Endothelial cell of umbilical vein (primary cell): ENCODE data around the gene POFUT2. TPM values are rescaled to one million over a fixed set of nuclear protein-coding genes. Genes with fewer than 3 reads are reported as not detected.

ENCODE experiments used
- BruUV-seq: library from RNA; stranded (reverse); fragments of 400-500 nt; replicated peaks from 2 replicates; lab custom pipeline; 2021; lab: Mats Ljungman, UMichigan
- CTCF ChIA-PET: fragments of 300-600, 350-600 bp; sonication (Branson Sonifier 250); formaldehyde crosslinking; loops from one replicate; lab custom pipeline; 2021; ENCODE audit warnings: antibody characterized with exemption, inconsistent platforms; lab: Charles Lee
- POLR2A ChIA-PET: fragments of 300-600, 350-600 bp; sonication (Branson Sonifier 250); formaldehyde crosslinking; loops from one replicate; lab custom pipeline; 2021; ENCODE audit warnings: antibody characterized with exemption, inconsistent platforms; lab: Charles Lee
- DNase-seq: peaks from one replicate; pipeline ENCODE4 v3.0.0-alpha.2; 2011; ENCODE audit warnings: low read depth, low spot score
- FAIRE-seq: peaks from 2 replicates; lab custom pipeline; 2011; peaks lifted over from hg19 to GRCh38; lab: Jason Lieb, UNC
- H2AFZ ChIP-seq: 2 replicates; pipeline ENCODE4 v1.6.0; 2012; ENCODE audit warnings: low read depth, low read length, control low read depth, inconsistent platforms
- H3K27ac ChIP-seq: 2 replicates; pipeline ENCODE4 v1.5.1; 2011; ENCODE audit warnings: low read depth, mild to moderate bottlenecking, control low read depth, low read length, moderate library complexity; ENCODE audit not compliant: insufficient read depth
- H3K27me3 ChIP-seq, 2 experiments: 2 replicates each; pipeline versions ENCODE4 v1.6.0 to v1.6.1; 2011; ENCODE audit warnings: low read length in 2 of 2, mixed read lengths in 1 of 2; ENCODE audit not compliant: control insufficient read depth in 2 of 2, insufficient read depth in 2 of 2
- H3K36me3 ChIP-seq, 2 experiments: 2 replicates in 1 of 2; 3 replicates in 1 of 2; pipeline ENCODE4 v1.5.1; 2011; ENCODE audit warnings: low read length in 2 of 2, mild to moderate bottlenecking in 1 of 2, moderate library complexity in 1 of 2; ENCODE audit not compliant: control insufficient read depth in 2 of 2, insufficient read depth in 2 of 2; ENCODE audit errors: extremely low read depth in 1 of 2
- H3K4me1 ChIP-seq: 3 replicates; pipeline ENCODE4 v1.5.1; 2011; ENCODE audit warnings: mild to moderate bottlenecking, low read length; ENCODE audit not compliant: control insufficient read depth, insufficient read depth; ENCODE audit errors: extremely low read depth
- H3K4me2 ChIP-seq: 2 replicates; pipeline ENCODE4 v1.6.1; 2011; ENCODE audit warnings: low read length, control low read depth, mixed read lengths; ENCODE audit not compliant: insufficient read depth
- H3K4me3 ChIP-seq, 3 experiments: fragments of 200-600 bp in 1 of 3; sonication (generic), shearing (Covaris generic) in 1 of 3; replicated peaks in 1 of 3; 2 replicates each; pipeline ENCODE4 v1.5.1; 2011 to 2016; ENCODE audit warnings: control low read depth in 3 of 3, low read length in 3 of 3, mild to moderate bottlenecking in 2 of 3, inconsistent platforms in 1 of 3, low read depth in 1 of 3, moderate library complexity in 1 of 3; ENCODE audit not compliant: insufficient read depth in 1 of 3
- H3K79me2 ChIP-seq: 2 replicates; pipeline ENCODE4 v1.6.0; 2012; ENCODE audit warnings: low read length, inconsistent platforms; ENCODE audit not compliant: control insufficient read depth, insufficient read depth
- H3K9ac ChIP-seq: replicated peaks from 2 replicates; pipeline ENCODE3; 2011; ENCODE audit warnings: low read length, control low read depth; ENCODE audit not compliant: insufficient read depth; ENCODE audit errors: extremely low read depth
- H3K9me1 ChIP-seq: replicated peaks from 3 replicates; pipeline ENCODE4 v1.6.0; 2011; ENCODE audit warnings: mild to moderate bottlenecking, low read length; ENCODE audit not compliant: control insufficient read depth, insufficient read depth; ENCODE audit errors: extremely low read depth
- H3K9me3 ChIP-seq: replicated peaks from 2 replicates; pipeline ENCODE4 v1.5.1; 2012; ENCODE audit warnings: low read length, inconsistent platforms; ENCODE audit not compliant: control insufficient read depth, insufficient read depth
- H4K20me1 ChIP-seq: replicated peaks from 2 replicates; pipeline ENCODE3; 2011; ENCODE audit warnings: mild to moderate bottlenecking, low read length; ENCODE audit not compliant: control insufficient read depth, insufficient read depth; ENCODE audit errors: extremely low read depth
- EZH2 ChIP-seq: IDR thresholded peaks from 2 replicates; pipeline ENCODE4 v1.6.1; 2012; ENCODE audit warnings: borderline replicate concordance, low read depth, mild to moderate bottlenecking, moderate library complexity, low read length, inconsistent platforms; ENCODE audit not compliant: severe bottlenecking
- FOS ChIP-seq: IDR thresholded peaks from 2 replicates; pipeline ENCODE4 v1.6.1; 2011; ENCODE audit warnings: mild to moderate bottlenecking, low read length, moderate library complexity, borderline replicate concordance; ENCODE audit not compliant: insufficient read depth
- JUN ChIP-seq: IDR thresholded peaks from 2 replicates; pipeline ENCODE4 v1.6.1; 2011; ENCODE audit warnings: borderline replicate concordance, low read depth; ENCODE audit not compliant: insufficient read length, insufficient read depth
- MYC ChIP-seq: IDR thresholded peaks from one replicate; pipeline ENCODE4 v1.6.1; 2011; ENCODE audit warnings: mild to moderate bottlenecking, low read depth, low read length
- POLR2AphosphoS5 ChIP-seq: IDR thresholded peaks from 2 replicates; pipeline ENCODE4 v1.6.1; 2012; ENCODE audit warnings: low read depth, mild to moderate bottlenecking, control low read depth, low read length, moderate library complexity; ENCODE audit not compliant: insufficient read depth
- dilution Hi-C: fragments of 300-500 bp; cut with MboI; formaldehyde crosslinking; loops from one replicate; pipeline ENCODE4 v1.15.0; 2019; ENCODE audit warnings: low sequenced_read_pairs; ENCODE audit not compliant: extremely low pct_ligation_motif_present
- intact Hi-C: fragments of 100-400 bp; cut with micrococcal nuclease; formaldehyde crosslinking; loops from one replicate; pipeline ENCODE4 v1.10.0; 2022
- polyA plus RNA-seq, 4 experiments: library from polyadenylated mRNA; depleted of rRNA in 3 of 4; stranded (reverse) in 3 of 4; unstranded in 1 of 4; fragments of >200 nt; gene quantifications; 2 replicates each; pipeline versions ENCODE4 v1.2.1 to v1.2.3, GENCODE V29; 2011 to 2012; ENCODE audit warnings: missing spikeins in 1 of 4
- total RNA-seq: library from RNA; stranded (reverse); gene quantifications from 2 replicates; pipeline ENCODE4 v1.2.3, GENCODE V29; 2021

POFUT2 gene
- total and polyA plus RNA-seq, 2 donors (not counting 3 experiments of a cell fraction or from before 2014, with no cell fraction given) = 30.7 to 47.5 TPM

- no TSS peak for BruUV-seq
- no peaks in the 10 kb centered on the region for H3K27me3 ChIP-seq
- intact Hi-C loops (no loop called here), dilution Hi-C loops (no loop called here)
- no peak overlapping the region for H3K4me3 ChIP-seq
- H3K36me3 ChIP-seq = no peaks in the 10 kb centered on the region
- no peak overlapping the region for H2AFZ ChIP-seq
- peaks cover 23% of the 10 kb centered on the region for H3K4me1 ChIP-seq
- no peaks in the 10 kb centered on the region for H3K9me1 ChIP-seq
- ChIA-PET POLR2A (no interaction called here), CTCF (no interaction called here)
- no peaks in the 10 kb centered on the region for H3K9me3 ChIP-seq
- DNase-seq (no peak), FAIRE-seq (no peak)
- no peak overlapping the region for H3K9ac ChIP-seq
- TF ChIP-seq JUN (no peak), POLR2AphosphoS5 (no peak)
- no peak overlapping the region for H3K4me2 ChIP-seq
- no peaks in the 10 kb centered on the region for H3K79me2 ChIP-seq
- H3K27ac ChIP-seq = no peak overlapping the region
- no peaks in the 10 kb centered on the region for H4K20me1 ChIP-seq
Observed at GRCh38 chr21:45312296-45312695, 24.6 kb upstream of the POFUT2 start.

GRCh38 chr21:45310459-45310858 lies 22.8 kb upstream of the POFUT2 start:
- CTCF ChIA-PET = no interaction called here
- POLR2A ChIA-PET = no interaction called here
- Histone ChIP-seq H3K9me1 (no peaks in the 10 kb centered on the region), H2AFZ (no peak overlapping the region), H3K79me2 (no peaks in the 10 kb centered on the region), H3K36me3 (no peaks in the 10 kb centered on the region), H3K27me3 (no peaks in the 10 kb centered on the region), H3K9me3 (no peaks in the 10 kb centered on the region), H4K20me1 (no peaks in the 10 kb centered on the region), H3K9ac (no peak overlapping the region), H3K4me3 (no peak overlapping the region), H3K4me2 (no peak overlapping the region), H3K4me1 (peaks cover 18% of the 10 kb centered on the region), H3K27ac (no peak overlapping the region)
- intact Hi-C loops (no loop called here), dilution Hi-C loops (no loop called here)
- DNase-seq (no peak), FAIRE-seq (no peak)
- TF ChIP-seq MYC = no peak
- TF ChIP-seq FOS = no peak
- no peak for TF ChIP-seq EZH2
- TF ChIP-seq JUN = no peak
- no peak for TF ChIP-seq POLR2AphosphoS5
- no TSS peak for BruUV-seq
